Activated CD4-positive, alpha-beta T cell treated with anti-CD3 and anti-CD28 coated beads, Interleukin-2, Interleukin-6, amounts not matched to agents 100 ng/mL and 50 ng/mL, durations not matched to agents 16 hours and 8 hours (primary cell): ENCODE results near the gene VPS26C.
A peak's percentile ranks its signal among the peaks of the same experiment; 100 is the strongest.
"Not testable (repeated sequence)": the region's sequence is repeated elsewhere in the genome, so short reads cannot be mapped to it uniquely, and the experiment has no call there.

ENCODE experiments used
- DNase-seq: peaks from one replicate; pipeline ENCODE4 v3.0.0-alpha.2; 2020

The VPS26C gene

DNA sequence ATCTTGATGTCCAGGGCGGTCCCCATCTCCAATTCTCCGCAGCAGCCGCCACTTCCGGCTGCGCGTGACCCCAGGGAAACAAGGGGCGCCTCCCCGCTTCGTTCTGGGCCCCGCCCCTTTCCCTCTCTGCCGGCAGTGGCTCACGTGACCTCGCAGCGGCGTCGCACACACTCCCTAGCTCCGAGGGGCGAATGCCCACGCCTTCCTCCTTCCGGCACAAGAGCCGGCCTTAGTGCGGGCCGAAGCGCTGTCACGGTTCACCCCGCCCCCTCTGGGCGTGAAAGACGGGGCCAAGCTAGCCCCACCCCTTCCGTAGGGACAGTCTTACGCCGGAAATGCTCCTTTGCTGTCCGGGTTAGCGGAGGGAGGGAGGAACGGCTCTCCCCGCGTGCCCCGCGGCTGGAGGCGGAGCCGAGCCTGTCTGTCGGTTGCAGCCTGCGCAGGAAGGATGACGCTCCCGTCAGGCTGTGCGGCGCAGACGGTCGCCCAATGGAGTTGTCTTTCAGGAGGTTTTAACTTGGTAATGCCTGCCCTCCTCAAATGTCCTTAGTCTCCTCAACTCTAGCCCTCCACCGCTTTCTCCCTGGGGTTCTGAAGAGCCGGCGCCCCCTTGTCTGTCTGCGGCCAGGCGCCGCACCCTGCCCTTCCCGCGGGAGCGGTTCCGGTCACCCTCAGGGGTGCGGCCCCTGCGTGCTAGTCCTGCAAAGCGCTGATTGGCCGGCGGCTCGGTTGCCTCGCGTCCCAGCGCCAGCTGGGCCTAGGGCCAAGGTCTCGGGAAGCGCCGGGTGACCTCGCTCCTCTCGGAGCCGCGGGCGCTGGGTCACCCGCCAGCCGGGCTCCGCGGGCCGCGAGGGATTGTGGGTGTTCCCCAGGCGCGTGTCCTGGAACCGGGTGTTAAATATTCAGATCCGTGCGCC, at the start of gene VPS26C:
Gene VPS26C (minus strand): TSS at position 66 of the 917 bp plus-strand sequence. CDS start 40 bp downstream, at position 26.
- peak; percentile 100 for DNase-seq

DNA sequence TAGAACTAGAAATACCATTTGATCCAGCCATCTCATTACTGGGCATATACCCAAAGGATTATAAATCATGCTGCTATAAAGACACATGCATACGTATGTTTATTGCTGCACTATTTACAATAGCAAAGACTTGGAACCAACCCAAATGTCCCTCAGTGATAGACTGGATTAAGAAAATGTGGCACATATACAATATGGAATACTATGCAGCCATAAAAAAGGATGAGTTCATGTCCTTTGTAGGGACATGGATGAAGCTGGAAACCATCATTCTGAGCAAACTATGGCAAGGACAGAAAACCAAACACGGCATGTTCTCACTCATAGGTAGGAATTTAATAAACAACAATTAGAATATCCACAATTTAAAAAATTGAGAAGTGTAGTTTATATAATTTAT, 48.9 kb upstream of the VPS26C start:
- DNase-seq = not testable (repeated sequence)

DNA sequence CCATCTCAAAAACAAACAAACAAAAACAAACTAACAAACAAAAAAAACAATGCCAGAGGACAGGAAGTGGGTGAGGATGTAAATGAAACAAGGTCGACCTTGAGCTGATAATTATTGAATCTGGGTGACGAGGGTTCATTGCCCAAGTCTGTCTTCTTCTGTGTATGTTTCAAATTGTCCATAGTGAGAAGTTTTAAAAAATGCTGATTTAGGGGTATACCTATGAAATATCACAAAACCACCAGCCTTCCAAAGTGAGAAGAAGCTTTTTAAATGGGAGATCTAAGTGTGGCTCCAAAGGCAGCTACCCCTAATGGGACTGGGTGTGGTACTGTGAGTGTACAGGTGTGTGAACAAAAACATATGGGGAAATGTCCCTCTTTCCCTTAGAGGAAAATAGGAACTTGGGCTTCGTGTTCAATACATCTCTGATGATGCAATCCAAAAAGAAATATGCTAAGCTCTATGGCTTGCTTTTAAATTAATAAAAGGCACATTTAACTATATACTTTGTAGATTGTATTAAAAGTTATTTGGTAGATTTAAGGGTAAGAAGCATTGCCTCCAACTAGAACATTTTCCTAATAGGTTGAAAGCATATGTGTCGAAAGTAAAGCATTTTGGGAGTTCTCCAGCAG, 33.1 kb upstream of the VPS26C start:
- no peak for DNase-seq

DNA sequence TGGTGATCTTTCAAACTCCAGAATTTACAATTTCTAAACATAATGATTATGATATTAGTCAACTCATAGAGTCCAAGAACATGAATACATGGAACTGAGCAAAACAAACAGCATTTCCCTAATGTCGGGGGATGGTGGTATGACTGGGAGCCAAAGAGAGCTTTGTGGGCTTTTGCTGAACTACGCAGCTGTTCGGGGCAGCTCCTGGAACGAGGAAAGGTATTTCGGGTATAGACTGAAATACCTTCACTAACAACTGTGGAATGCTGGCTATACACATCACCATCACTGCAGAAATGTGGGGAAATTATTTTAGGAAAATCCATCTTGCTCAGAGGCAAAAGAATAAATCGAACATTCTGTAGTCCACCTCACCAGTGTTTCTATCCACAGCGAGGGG, 30.2 kb upstream of the VPS26C start:
- DNase-seq = no peak

DNA sequence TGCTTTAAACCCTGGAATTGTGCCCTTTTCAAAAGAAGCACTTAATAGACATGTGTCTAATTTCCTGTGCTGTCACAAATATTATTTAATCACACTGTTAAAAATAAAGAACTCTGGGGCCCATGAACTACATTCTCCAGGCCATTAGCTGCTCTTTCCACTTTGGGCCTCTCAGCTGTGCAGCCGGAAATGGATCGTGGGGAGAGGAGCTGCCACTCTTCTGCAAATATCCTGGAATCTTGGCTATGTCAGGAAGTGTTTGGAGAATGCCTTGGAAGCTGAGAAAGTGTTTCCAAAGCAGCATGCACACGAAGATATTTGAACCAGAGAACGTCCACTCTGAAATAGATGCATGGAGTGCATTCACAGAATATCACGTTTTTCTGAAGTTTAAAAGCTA, 27.5 kb upstream of the VPS26C start:
- DNase-seq = no peak

DNA sequence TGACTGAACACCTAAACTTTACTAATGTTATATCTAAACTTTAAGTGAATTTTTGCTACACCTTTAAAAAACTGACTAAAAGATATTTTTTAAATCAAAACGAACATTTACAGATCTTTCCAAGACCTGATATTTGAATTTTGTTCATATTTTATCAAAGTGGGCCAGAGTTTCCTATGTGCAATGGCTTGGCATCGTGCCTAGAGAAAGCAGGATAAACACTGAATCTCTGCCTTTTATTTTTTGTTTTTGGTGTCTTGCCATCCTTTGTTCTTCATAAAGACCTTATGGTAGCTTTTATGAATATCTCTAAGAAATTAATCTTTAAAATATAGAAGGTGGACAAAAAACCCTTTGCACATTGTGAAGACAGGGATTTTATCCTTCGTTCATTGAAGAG, 25.8 kb upstream of the VPS26C start:
- DNase-seq = no peak

DNA sequence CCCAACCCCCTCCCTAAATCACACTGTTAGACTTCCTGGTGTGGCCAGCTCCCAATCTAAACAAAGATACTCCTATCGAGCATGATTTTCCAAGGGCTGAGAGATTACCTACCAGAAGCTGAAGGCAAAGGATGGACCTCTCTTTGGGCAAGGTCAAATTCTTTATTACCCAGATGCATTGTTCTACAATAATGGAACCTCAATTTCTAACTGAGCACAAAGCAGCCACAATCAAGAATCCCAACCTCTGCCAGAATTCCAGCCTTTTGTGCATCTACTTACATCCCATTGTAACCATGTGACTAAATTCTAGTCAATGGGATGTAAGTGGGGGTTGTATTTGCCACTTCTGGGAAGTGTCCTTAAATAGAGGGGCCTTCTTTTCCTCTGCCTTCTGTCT, 24.9 kb upstream of the VPS26C start:
- DNase-seq = no peak

DNA sequence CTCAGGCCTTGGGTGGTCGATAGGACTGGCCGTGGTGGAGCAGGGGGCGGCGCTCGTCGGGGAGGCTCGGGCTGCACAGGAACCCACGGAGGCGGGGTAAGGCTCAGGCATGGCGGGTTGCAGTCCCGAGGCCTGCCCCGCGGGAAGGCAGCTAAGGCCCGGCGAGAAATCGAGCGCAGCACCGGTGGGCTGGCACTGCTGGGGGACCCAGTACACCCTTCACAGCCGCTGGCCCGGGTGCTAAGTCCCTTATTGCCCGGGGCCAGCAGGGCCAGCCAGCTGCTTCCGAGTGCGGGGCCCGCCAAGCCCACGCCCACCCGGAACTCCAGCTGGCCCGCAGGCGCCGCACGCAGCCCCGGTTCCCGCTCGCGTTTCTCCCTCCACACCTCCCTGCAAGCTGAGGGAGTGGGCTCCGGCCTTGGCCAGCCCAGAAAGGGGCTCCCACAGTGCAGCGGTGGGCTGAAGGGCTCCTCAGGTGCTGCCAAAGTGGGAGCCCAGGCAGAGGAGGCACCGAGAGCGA, 16.1 kb upstream of the VPS26C start:
- DNase-seq = not testable (repeated sequence)

DNA sequence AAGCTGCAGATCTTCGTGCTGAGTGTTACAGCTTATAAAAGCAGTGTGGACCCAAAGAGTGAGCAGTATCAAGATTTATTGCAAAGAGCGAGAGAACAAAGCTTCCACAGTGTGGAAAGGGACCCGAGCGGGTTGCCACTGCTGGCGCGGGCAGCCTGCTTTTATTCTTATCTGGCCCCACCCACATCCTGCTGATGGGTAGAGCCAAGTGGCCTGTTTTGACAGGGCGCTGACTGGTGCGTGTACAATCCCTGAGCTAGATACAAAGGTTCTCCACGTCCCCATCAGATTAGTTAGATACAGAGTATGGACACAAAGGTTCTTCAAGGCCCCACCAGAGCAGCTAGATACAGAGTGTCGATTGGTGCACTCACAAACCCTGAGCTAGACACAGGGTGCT, 15.5 kb upstream of the VPS26C start:
- DNase-seq = peak; percentile 22

DNA sequence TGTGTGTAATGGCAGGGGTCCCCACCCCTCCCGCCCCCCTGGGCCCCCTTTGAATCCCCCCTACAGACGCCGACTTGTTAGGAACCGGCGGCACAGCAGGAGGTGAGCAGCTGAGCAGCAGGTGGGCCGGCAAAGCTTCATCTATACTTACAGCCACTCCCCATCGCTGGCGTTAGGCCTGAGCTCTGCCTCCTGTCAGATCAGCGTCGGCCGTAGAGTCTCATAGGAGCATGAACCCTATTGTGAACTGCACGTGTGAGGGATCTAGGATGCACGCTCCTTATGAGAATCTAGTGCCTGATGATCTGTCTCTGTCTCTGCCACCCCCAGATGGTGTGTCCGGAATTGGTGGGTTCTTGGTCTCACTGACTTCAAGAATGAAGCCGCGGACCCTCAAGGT, 14.9 kb upstream of the VPS26C start:
- no peak for DNase-seq

DNA sequence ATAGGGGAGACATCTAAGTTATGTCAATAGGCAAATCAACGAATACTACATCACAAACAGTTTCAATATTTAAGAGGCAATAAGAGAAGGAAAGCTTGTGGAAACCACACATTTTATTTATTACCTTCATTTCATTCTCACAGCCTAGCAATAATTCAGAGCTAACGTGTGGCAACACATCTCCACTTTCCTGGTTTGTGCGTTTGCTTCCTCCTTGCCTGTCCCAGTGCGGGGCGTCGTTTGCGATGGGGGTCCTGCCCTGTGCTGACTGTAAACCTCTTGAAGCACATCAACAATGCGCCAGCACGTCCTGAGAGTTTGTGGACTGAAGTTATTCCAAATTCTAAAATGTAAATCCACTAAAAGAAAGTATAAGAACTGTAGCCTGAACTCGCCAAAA, 14.4 kb upstream of the VPS26C start:
- no peak for DNase-seq

DNA sequence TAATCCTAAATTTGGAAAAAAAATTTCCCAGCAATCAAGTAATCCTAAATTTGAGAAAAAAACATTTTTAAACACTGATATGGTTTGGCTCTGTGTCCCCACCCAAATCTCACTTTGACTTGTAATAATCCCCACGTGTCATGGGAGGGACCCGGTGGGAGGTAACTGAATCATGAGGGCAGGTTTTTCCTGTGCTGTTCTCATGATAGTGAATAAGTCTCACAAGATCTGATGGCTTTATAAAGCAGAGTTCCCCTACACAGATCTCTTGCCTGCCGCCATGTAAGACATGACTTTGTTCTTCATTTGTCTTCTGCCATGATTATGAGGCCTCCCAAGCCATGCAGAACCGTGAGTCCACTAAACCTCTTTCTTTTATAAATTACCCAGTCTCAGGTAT, 12.1 kb upstream of the VPS26C start:
- DNase-seq = not testable (repeated sequence)

DNA sequence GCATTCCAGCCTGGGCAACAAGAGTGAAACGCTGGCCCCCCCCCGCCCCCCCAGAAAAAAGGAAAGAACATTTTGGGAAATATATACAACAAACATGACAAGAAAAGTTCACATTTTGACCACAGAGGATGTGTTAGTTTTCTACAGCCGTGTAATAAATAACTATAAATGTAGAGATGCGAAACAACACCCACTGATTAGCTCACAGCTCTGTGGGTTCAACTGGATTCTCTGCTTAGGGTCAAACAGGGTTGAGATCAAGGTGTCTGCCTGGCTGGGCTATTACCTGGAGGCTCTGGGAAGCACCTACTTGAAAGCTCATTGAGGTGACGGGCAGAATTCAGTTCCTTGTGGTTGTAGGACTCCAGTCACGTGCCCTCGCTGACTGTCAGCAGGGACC, 11.1 kb upstream of the VPS26C start:
- DNase-seq = no peak

DNA sequence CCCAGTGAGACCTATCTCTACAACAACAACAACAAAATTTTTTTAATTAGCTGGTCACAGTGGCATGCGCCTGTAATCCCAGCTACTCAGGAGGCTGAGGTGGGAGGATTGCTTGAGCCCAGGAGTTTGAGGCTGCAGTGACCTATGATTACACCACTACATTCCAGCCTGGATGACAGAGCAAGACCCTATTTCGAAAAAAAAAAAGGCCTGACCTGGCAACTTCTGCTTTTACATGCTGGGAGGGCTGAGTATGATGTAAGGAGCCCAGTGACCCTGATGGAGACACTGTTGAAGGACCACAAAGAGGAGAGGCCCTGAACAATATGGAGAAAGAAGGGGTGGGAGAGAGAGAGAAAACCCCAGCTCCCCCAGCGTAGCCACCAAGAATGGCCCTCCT, 9.2 kb upstream of the VPS26C start:
- no peak for DNase-seq

DNA sequence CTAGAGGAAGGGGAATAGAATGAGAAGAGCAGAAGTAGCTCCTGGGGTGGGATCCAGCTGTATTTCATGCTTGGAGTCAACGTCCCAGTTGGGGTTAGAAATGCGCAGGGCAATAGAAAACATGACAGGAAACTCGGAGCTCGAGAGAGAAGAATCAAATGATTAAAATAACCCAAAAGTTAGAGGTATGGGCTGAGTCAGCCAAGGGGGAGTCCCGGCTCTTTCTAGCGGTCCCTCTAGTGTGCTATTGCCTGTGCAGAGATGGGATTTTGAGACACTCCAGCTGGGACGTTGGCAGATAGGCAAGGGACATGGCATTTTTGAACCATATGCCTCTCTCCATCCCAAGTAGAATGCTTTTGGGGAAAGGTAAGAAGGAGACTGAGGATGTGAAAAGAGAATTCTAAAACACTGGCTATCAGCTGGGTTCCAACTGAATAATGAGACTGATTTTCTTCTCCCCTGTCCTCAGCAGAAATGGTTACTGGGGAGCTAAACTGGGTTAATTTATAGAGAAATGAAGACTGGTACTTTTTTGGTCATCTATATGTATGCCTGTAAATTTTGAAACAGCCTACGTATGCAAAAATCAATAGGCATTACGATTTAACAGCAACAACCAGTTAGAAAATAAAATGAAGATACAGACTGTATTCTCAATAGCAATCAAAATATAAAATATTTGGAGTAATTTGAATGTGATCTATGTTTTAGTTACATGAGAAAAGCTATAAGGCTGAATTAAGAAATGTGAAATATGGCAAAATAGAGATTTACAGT, 7.0 kb upstream of the VPS26C start:
- DNase-seq = no peak

DNA sequence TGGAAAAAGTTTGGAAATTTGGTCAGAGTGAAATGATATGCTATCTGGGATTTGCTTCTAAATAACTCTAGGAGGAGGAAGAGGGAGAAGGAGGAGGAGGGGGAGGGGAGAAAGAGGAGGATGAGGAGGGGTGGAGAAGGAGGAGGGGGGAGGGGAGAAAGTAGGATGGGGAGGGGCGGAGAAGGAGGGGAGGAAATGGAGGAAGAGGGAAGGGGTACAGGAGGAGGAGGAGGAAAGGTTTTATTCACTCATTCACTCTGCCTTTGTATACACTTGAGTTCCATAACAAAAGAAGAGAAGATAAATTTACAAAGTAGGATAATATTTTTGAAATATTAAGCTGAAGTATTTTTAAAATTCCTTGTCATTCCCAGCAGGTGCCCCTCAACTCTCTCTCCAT, 6.3 kb upstream of the VPS26C start:
- no peak for DNase-seq

DNA sequence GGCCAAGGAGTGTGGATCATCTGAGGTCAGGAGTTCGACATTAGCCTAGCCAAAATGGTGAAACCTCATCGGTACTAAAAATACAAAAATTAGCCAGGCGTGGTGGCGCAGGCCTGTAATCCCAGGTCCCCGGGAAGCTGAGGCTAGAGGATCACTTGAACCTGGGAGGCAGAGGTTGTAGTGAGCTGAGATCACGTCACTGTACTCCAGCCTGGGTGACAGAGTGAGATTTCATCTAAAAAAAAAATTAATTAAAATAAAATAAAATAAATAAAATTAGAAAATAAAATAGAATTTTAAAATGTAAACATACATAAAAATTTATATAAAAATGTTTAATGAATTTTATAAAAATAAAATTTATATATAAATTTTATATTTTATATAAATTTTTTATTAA, 5.8 kb upstream of the VPS26C start:
- no peak for DNase-seq

DNA sequence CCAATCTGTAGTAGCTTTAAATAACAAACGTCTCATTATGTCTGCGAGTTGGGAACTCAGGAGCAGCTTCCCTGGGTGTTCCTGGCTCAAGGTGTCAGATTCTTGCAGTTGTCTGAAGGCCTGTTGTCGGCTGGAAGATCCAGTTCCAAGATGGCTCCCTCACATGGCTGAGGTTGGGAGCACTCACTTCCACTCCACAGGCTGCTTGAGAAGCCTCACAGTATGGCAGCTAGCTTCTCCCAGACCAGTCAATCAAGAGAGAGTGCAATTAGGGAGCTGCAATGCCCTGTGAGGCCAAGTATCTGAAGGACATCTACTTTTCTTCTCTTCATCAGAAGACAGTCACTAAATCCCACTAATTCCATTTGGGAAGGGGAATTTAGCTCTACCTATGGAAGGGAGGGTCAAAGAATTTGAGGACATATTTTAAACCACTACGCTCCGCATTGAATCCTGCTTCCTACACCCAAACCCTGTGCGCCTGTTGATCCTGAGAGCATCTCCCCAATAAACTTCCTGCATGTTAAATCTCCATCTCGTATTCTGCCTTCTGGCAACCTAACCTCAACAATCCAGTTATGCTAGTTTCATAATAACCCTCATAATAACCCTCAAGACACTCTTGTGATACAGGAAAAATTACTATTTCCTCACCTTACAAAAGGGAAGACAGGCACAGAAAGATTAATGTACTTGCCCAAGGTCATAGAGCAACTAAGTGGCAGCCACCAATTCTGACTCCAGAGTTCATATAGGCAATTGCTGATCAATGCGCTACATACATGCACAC, 3.6 kb upstream of the VPS26C start:
- no peak for DNase-seq

DNA sequence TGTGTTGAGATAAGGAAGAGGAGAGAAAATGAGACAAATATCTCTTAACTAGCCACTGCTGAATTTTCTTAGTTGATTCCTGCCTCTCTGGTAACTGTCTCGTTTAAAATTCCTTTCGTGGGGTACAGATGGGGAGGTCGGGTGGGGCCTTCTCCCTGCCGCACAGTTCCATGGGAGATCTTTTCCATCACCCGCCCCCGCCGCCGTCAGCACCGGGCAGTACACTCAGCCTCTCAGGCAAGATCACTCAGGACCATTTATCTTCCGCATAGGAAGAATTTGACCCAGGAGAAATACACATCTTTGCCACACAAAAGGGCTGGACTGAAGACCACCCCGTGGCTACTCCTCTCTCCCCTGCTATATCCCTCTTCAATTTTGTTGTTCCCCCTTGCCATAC, 2.3 kb upstream of the VPS26C start:
- DNase-seq = no peak

DNA sequence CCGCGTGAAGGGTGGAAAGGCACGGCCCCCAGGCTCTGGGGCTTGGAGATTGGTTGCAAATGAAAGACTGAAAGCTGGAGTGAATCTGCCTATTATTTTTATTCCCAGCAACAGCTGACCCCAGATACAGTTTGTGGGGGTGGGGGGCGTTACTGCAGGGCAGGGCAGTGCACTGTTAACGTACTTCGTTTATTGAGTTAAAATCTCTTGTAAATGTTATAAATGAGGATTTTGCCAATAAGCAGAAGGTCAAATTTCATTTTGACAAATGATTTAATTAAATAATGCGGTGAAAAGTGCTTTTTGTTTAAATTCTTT, 1.0 kb upstream of the VPS26C start:
- DNase-seq = no peak

DNA sequence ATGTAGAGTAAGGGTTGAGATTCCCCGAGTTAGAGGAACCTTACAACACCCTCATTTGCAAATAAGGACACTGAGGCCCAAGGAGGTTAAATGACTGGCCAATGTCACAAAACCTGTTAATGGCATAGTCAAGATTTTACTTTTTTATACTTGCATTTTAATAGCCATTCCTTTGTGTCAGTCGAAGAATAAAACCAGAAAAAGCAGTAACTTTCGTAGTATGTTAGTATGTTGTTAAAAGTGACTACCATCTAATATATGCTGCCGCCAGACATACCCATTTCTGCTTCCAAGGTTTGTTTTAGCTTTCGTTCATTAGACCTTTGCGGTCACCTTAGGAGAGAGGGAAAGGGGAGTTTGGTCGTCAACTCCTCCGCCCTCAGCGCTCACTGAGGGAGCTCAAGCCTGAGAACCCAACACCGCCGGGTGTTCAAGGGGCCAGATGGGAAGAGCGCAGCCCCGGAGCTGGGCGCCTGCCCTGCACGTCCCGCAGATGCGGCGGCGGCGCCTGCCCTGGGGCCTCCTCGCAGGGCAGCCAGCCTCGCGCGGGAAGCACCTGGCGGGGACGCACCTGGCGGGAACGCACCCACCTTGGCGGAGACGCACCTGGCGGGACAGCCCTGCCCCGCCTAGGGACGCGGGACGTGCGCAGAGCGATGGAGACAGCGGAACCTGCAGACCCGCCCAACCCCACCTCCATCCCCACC, 466 bp downstream of the VPS26C start:
- no peak for DNase-seq

DNA sequence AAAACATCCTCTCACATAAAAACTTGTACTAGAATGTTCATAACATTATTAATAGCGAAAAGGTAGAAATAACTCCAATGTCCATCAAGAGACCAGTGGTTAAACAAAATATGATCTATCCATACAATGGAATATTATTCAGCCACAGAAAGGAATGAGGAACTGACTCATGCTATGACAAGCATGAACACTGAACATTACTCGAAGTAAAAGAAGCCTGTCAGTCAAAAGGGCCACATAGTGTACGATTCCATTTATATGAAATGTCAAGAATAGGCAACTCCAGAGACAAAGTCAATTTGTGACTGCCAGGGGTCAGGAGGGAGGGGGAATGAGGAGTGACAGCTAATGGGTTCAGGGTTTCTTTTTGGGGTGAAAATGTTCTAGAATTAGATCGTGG, 2.3 kb downstream of the VPS26C start:
- no peak for DNase-seq
